ENCODE measurements around the gene CDC25B.

Gene CDC25B

DNA sequence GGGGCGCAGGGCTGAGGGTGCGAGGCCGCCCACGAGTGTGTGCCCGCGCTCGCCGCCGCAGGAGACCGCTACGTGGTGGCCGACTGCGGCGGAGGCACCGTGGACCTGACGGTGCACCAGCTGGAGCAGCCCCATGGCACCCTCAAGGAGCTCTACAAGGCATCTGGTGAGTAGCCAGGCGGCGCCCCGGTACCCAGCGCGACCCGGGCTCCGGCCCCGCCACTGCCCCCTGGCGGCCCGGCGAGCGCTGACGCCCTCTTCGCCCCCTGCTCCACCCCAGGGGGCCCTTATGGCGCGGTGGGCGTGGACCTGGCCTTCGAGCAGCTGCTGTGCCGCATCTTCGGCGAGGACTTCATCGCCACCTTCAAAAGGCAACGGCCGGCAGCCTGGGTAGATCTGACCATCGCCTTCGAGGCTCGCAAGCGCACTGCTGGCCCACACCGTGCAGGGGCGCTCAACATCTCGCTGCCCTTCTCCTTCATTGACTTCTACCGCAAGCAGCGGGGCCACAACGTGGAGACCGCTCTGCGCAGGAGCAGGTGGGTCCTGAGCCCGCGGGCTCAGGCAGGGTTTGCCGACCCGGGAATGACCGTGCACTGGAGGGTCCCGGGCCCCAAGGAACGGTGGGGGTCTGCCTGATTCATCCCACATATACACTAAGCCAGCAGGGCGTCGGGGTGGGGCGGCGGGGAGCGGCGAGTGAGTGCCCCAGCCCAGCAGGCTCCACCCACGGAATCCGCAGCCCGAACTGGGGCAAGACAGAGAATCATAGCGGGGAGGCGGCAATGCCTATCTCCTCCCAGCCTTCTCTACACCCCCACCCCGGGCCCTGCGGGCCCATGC is 46.2 kb upstream of the CDC25B start:
- ATAC-seq, result peak; percentile 87
- TF ChIP-seq ZFP3 (CRISPR knock-in tag; IDR thresholded peaks at IDR 0.05) (no peak), ZFP30 (CRISPR knock-in tag; IDR thresholded peaks at IDR 0.05) (no peak), ESRRG (CRISPR knock-in tag; IDR thresholded peaks at IDR 0.05) (no peak), ARNTL (CRISPR knock-in tag; IDR thresholded peaks at IDR 0.05; ENCODE audit: borderline replicate concordance, low read depth) (no peak), ZC3H10 (CRISPR knock-in tag; IDR thresholded peaks at IDR 0.05) (no peak), RARB (CRISPR knock-in tag; IDR thresholded peaks at IDR 0.05) (no peak), ISL1 (CRISPR knock-in tag; IDR thresholded peaks at IDR 0.05) (no peak), ZNF8 (CRISPR knock-in tag; IDR thresholded peaks at IDR 0.05) (no peak), TOX (CRISPR knock-in tag; IDR thresholded peaks at IDR 0.05; ENCODE audit: borderline replicate concordance) (no peak), TCF4 (CRISPR knock-in tag; IDR thresholded peaks at IDR 0.05; ENCODE audit: borderline replicate concordance) (no peak), OSR1 (CRISPR knock-in tag; IDR thresholded peaks at IDR 0.05) (no peak), PPARA (CRISPR knock-in tag; IDR thresholded peaks at IDR 0.05; ENCODE audit: borderline replicate concordance) (no peak), ZNF565 (CRISPR knock-in tag; conservative IDR thresholded peaks at IDR 0.05; ENCODE audit: low read depth) (no peak), BACH2 (CRISPR knock-in tag; IDR thresholded peaks at IDR 0.05; ENCODE audit: borderline replicate concordance) (no peak)
- TF ChIP-seq, protein P1, sequence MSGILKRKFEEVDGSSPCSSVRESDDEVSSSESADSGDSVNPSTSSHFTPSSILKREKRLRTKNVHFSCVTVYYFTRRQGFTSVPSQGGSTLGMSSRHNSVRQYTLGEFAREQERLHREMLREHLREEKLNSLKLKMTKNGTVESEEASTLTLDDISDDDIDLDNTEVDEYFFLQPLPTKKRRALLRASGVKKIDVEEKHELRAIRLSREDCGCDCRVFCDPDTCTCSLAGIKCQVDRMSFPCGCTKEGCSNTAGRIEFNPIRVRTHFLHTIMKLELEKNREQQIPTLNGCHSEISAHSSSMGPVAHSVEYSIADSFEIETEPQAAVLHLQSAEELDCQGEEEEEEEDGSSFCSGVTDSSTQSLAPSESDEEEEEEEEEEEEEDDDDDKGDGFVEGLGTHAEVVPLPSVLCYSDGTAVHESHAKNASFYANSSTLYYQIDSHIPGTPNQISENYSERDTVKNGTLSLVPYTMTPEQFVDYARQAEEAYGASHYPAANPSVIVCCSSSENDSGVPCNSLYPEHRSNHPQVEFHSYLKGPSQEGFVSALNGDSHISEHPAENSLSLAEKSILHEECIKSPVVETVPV (CRISPR knock-in tag; IDR thresholded peaks at IDR 0.05), result no peak
- TF ChIP-seq, protein P2, sequence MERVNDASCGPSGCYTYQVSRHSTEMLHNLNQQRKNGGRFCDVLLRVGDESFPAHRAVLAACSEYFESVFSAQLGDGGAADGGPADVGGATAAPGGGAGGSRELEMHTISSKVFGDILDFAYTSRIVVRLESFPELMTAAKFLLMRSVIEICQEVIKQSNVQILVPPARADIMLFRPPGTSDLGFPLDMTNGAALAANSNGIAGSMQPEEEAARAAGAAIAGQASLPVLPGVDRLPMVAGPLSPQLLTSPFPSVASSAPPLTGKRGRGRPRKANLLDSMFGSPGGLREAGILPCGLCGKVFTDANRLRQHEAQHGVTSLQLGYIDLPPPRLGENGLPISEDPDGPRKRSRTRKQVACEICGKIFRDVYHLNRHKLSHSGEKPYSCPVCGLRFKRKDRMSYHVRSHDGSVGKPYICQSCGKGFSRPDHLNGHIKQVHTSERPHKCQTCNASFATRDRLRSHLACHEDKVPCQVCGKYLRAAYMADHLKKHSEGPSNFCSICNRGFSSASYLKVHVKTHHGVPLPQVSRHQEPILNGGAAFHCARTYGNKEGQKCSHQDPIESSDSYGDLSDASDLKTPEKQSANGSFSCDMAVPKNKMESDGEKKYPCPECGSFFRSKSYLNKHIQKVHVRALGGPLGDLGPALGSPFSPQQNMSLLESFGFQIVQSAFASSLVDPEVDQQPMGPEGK (CRISPR knock-in tag; IDR thresholded peaks at IDR 0.05; ENCODE audit: borderline replicate concordance), result no peak

DNA sequence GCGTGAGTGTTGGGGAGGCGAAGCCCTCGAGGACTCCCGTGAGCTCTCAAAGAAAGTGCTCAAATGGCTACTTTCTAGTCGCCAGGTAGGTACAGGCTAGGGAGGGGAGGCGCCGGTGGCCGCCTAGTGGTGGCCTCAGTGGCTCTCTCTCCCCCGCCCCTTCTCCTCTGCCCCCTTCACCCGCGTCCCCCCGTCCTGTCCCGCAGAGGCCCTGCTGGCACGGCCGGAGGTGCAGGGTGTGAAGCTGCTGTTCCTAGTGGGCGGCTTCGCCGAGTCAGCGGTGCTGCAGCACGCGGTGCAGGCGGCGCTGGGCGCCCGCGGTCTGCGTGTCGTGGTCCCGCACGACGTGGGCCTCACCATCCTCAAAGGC is 44.8 kb upstream of the CDC25B start:
- ATAC-seq, result no peak
- TF ChIP-seq, protein P3, sequence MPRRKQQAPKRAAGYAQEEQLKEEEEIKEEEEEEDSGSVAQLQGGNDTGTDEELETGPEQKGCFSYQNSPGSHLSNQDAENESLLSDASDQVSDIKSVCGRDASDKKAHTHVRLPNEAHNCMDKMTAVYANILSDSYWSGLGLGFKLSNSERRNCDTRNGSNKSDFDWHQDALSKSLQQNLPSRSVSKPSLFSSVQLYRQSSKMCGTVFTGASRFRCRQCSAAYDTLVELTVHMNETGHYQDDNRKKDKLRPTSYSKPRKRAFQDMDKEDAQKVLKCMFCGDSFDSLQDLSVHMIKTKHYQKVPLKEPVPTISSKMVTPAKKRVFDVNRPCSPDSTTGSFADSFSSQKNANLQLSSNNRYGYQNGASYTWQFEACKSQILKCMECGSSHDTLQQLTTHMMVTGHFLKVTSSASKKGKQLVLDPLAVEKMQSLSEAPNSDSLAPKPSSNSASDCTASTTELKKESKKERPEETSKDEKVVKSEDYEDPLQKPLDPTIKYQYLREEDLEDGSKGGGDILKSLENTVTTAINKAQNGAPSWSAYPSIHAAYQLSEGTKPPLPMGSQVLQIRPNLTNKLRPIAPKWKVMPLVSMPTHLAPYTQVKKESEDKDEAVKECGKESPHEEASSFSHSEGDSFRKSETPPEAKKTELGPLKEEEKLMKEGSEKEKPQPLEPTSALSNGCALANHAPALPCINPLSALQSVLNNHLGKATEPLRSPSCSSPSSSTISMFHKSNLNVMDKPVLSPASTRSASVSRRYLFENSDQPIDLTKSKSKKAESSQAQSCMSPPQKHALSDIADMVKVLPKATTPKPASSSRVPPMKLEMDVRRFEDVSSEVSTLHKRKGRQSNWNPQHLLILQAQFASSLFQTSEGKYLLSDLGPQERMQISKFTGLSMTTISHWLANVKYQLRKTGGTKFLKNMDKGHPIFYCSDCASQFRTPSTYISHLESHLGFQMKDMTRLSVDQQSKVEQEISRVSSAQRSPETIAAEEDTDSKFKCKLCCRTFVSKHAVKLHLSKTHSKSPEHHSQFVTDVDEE (CRISPR knock-in tag; IDR thresholded peaks at IDR 0.05), result no peak
- no peak for TF ChIP-seq TCF4 (CRISPR knock-in tag; IDR thresholded peaks at IDR 0.05; ENCODE audit: borderline replicate concordance)
- no peak for TF ChIP-seq OSR1 (CRISPR knock-in tag; IDR thresholded peaks at IDR 0.05)
- no peak for TF ChIP-seq BACH2 (CRISPR knock-in tag; IDR thresholded peaks at IDR 0.05; ENCODE audit: borderline replicate concordance)
- TF ChIP-seq ZFP30 (CRISPR knock-in tag; IDR thresholded peaks at IDR 0.05), result no peak
- no peak for TF ChIP-seq TOX (CRISPR knock-in tag; IDR thresholded peaks at IDR 0.05; ENCODE audit: borderline replicate concordance)

DNA sequence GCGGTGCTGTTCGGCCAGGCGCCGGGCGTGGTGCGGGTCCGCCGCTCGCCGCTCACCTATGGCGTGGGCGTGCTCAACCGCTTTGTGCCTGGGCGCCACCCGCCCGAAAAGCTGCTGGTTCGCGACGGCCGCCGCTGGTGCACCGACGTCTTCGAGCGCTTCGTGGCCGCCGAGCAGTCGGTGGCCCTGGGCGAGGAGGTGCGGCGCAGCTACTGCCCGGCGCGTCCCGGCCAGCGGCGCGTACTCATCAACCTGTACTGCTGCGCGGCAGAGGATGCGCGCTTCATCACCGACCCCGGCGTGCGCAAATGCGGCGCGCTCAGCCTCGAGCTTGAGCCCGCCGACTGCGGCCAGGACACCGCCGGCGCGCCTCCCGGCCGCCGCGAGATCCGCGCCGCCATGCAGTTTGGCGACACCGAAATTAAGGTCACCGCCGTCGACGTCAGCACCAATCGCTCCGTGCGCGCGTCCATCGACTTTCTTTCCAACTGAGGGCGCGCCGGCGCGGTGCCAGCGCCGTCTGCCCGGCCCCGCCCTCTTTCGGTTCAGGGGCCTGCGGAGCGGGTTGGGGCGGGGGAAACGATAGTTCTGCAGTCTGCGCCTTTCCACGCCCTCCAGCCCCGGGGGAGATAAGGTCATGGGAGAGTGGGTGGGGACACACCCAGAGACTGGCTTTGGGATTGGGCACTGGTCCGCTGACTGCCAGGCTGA is 44.3 kb upstream of the CDC25B start:
- ATAC-seq, result no peak
- TF ChIP-seq ZFP30 (CRISPR knock-in tag; IDR thresholded peaks at IDR 0.05), result no peak
- TF ChIP-seq, protein P4, sequence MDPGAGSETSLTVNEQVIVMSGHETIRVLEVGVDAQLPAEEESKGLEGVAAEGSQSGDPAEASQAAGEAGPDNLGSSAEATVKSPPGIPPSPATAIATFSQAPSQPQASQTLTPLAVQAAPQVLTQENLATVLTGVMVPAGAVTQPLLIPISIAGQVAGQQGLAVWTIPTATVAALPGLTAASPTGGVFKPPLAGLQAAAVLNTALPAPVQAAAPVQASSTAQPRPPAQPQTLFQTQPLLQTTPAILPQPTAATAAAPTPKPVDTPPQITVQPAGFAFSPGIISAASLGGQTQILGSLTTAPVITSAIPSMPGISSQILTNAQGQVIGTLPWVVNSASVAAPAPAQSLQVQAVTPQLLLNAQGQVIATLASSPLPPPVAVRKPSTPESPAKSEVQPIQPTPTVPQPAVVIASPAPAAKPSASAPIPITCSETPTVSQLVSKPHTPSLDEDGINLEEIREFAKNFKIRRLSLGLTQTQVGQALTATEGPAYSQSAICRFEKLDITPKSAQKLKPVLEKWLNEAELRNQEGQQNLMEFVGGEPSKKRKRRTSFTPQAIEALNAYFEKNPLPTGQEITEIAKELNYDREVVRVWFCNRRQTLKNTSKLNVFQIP (CRISPR knock-in tag; IDR thresholded peaks at IDR 0.05; ENCODE audit: borderline replicate concordance, low read depth), result no peak
- no peak for TF ChIP-seq ZC3H10 (CRISPR knock-in tag; IDR thresholded peaks at IDR 0.05)
- TF ChIP-seq OSR1 (CRISPR knock-in tag; IDR thresholded peaks at IDR 0.05), result no peak
- no peak for TF ChIP-seq GLIS3 (CRISPR knock-in tag; IDR thresholded peaks at IDR 0.05)
- no peak for TF ChIP-seq BACH2 (CRISPR knock-in tag; IDR thresholded peaks at IDR 0.05; ENCODE audit: borderline replicate concordance)
- TF ChIP-seq ZFP3 (CRISPR knock-in tag; IDR thresholded peaks at IDR 0.05), result no peak
- no peak for TF ChIP-seq ESRRG (CRISPR knock-in tag; IDR thresholded peaks at IDR 0.05)
- TF ChIP-seq ZNF8 (CRISPR knock-in tag; IDR thresholded peaks at IDR 0.05), result no peak
- TF ChIP-seq ISL1 (CRISPR knock-in tag; IDR thresholded peaks at IDR 0.05), result no peak
- TF ChIP-seq TOX (CRISPR knock-in tag; IDR thresholded peaks at IDR 0.05; ENCODE audit: borderline replicate concordance), result no peak
- TF ChIP-seq, protein P1 (CRISPR knock-in tag; IDR thresholded peaks at IDR 0.05), result no peak
- no peak for TF ChIP-seq RARB (CRISPR knock-in tag; IDR thresholded peaks at IDR 0.05)
- no peak for TF ChIP-seq CSDC2 (CRISPR knock-in tag; IDR thresholded peaks at IDR 0.05)
